Islet of Langerhans (tissue), 1 donor: ENCODE measurements around the gene RPL7A.
"Not testable (repeated sequence)": the region's sequence is repeated elsewhere in the genome, so short reads cannot be mapped to it uniquely, and the experiment has no call there.

Source experiments
- FAIRE-seq: peaks from one replicate; lab custom pipeline; 2011; peaks lifted over from hg19 to GRCh38; lab: Jason Lieb, UNC

The RPL7A gene

DNA sequence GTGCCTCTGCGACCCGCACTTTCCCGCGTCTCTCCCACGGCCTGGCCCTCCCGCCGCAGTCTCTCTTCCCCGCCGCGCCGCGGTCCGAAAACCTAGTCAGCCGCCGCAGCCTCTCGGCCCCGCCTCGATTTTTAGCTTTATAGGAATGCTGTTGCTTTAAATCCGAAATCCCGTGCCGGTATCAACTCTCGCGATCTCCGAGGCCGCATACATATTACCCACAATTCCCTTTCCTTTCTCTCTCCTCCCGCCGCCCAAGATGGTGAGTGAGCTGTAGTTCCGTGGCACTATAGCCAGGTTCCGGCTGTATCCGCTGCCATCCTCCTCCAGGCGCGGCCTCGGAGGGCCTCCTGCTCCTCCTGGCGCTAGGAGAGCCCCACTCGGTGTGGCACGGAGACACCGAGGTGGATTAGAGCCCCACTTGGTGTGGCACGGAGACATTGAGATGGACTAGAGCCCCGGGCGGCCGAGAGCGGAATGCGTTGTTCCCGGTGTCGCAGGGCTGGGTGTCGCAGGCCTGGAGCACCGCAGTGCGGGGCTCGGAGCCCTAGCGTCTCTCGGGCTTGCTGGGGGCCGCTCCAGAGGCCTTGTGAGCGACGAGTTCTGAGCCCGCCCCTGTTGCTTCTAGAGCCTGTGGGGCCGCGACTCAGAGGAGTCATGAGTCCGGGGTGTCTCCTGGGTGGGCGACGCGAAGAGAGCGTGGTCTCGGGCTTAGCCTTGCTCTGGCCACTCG lies at the start of gene RPL7A, which contains the start of gene MED22:
RPL7A (plus strand) TSS at position 234 of the 733 bp plus-strand sequence; CDS start at position 260, 26 bp downstream.
MED22 (minus strand) TSS at position 147 of the 733 bp plus-strand sequence. CDS start 1,469 bp downstream, outside the sequence.
- no peak for FAIRE-seq

GRCh38 chr9:133299996-133300395 lies 48.0 kb upstream of the RPL7A start:
- FAIRE-seq, result not testable (repeated sequence)

GRCh38 chr9:133301253-133302230 lies 46.5 kb upstream of the RPL7A start:
- FAIRE-seq, result no peak

DNA sequence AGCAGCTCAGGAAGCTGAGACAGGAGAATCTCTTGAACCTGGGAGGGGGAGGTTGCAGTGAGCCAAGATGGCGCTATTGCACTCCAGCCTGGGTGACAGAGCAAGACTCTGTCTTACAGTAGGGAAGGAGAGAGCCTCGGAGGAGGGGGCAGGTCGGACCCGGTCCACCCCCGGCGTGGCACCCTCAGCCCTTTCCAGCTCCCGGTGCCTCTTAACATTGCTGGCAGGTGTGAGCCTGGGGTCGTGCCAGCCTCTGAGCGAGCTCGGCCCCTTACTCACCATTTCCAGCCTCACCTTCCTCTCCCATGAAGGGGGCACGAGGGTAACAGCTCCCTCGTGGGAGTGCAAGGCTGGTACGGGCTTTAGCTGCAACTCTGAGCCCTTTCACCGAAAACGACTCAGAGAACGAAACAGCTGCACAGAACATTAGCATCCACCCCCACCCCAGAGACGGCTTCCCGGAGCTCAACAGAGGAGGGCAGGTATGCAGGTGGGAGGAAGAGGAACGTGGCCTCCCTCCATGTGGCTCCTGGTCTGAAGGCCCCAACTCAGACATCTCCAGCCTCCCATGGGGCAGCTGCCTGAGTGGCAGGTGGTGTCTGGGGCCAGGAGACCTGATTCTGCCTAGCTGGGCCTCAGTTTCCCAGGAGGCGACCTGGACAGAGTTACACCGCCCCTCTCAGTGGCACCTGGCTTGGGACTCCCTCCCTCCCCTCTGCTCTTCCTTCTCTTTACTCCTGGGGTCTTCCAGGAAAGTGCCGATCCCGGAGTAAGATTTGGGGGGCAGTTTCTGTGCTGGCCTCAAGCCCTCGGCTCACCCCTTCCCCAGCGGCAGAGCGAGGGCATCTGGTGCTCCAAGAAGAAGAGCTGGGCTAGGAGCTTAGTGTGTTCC lies 44.5 kb upstream of the RPL7A start:
- no peak for FAIRE-seq

- FAIRE-seq, result no peak
These were observed 43.9 kb upstream of the RPL7A start for GRCh38 chr9:133304158-133304470.

DNA sequence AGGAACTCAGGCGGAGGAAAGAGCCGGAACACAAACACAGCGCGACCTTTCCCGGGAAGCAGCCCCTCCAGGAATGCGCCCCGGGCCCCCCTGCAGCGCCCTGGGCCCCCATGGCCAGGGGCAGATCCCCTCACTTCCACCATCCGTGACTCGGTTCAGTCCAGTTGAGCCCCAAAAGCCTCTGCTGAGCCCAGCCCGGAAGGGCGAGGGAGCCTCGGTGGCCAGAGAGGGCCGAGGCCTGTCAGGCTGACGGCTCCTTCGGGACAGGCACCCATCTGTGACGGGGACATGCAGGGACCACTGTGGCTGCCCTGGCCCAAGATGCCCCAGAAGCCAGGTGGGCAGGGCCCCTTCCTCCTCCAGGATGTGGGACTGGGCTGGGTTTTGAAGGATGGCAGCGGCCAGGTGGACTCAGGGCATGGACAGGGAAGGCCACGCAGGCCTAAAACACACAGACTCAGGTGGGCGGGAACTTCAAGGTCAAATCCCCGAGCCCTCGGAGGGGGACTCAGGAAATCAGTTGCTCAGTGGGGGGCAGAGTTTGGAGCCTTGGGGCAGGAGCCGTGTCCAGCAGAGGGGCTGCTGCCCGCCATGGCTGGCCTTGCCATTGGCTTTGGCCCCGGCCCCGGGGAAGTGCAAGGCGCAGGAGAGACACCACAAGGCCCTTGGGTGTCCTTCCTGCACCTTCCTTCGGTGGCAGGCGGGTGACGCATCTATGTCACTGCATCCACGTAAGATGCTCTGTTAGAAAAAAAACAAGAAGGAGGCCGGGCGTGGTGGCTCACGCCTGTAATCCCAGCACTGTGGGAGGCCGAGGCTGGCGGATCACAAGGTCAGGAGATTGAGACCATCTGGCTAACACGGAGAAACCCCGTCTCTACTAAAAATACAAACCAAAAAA lies 43.3 kb upstream of the RPL7A start:
- no peak for FAIRE-seq

GRCh38 chr9:133305731-133306130 lies 42.3 kb upstream of the RPL7A start:
- no peak for FAIRE-seq

- FAIRE-seq, result no peak
These were observed 41.5 kb upstream of the RPL7A start for GRCh38 chr9:133306242-133307204.

DNA sequence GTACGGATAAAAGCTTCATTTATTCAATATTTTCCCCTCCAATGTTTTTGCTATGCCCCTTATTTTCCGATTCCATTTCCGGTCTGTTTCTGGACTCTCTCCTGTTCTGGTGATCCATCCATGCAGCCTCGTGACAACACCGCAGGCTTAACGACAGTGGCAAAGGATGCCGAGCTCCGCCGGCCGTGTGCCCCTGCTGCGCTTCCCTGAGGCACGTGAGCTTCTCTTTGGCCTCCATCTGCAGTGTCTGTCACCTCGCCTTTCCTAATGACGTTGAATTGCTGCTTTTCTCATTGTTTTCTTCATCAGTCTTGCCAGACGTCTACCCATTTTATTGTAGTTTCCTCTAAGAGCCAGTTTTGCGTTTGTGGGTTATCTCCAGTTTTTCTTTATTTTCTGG lies 40.7 kb upstream of the RPL7A start:
- no peak for FAIRE-seq

- FAIRE-seq, result no peak
These were observed 38.4 kb upstream of the RPL7A start for GRCh38 chr9:133309608-133310007.

DNA sequence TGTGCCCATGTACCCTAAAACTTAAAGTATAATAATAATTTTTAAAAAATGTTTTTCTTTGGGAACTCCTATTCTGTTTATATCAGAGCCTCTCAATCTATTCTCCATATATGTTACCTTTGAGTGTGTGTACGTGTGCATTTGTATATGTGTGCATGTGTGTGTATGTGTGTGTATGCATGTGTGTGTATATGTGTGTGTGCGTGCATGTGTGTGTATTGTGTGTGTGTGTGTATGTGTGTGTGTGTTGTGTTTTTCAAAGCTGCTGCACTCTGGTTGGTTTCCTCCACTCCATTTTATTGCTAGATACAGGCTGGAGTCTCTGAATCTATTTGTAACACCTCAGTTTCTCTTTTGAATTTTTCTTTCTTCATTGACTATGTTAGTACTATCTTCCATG lies 32.0 kb upstream of the RPL7A start:
- no peak for FAIRE-seq

DNA sequence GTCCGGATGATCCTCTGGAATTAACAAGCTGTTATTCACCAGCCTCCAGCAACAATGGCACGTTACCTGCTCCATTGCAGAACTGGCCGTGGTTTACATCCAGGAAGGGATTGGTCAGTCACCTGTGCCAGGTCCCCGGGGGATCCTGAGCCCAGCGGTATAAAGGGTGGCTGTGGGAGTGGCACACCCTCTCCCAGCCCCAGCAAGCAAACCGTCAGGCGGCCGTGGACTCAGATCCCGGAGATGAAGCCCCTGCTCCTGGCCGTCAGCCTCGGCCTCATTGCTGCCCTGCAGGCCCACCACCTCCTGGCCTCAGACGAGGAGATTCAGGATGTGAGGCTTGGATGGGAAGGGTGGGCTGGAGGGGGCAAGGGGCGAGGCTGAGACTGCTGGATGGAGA lies 30.5 kb upstream of the RPL7A start:
- FAIRE-seq, result not testable (repeated sequence)

- no peak for FAIRE-seq
These were observed 27.6 kb upstream of the RPL7A start for GRCh38 chr9:133320421-133320881.

DNA sequence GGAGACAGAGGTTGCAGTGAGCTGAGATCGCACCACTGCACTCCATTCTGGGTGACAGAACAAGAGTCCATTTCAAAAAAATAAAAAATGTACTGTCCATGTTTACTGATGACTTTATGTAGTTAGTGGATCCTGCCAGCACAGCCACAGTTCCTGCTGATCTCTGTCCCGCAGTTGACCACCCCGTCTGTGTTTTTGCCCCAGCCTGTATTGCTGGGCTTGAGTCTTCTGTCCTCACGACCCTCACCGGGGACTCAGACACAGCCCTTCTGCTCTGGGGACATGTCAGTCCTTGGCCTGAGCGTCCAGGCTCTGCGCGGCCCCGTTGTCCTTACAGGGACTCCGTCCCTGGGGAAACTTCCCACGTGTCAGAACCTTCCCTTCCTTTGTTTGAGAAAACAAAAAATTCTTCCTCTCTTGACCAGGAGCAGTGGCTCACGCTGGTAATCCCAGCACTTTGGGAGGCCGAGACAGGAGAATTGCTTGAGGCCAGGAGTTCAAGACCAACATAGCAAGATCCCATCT lies 26.5 kb upstream of the RPL7A start:
- no peak for FAIRE-seq

- FAIRE-seq, result no peak
These were observed 25.3 kb upstream of the RPL7A start for GRCh38 chr9:133322701-133323100.

GRCh38 chr9:133323211-133323610 lies 24.8 kb upstream of the RPL7A start:
- FAIRE-seq, result no peak

- FAIRE-seq, result no peak
These were observed 23.9 kb upstream of the RPL7A start for GRCh38 chr9:133323991-133324703.

- not testable (repeated sequence) for FAIRE-seq
These were observed 21.0 kb upstream of the RPL7A start for GRCh38 chr9:133327021-133327420.
